CD8-positive, alpha-beta memory T cell (primary cell): ENCODE results near the gene PSMB7. TPM values are rescaled to one million over a fixed set of nuclear protein-coding genes. Genes with fewer than 3 reads are reported as not detected.

Experiments used
- CTCF ChIA-PET: fragments of 350-600 bp; sonication (Branson Sonifier 250); formaldehyde crosslinking; loops from one replicate; lab custom pipeline; 2021; ENCODE audit warnings: antibody characterized with exemption; lab: Charles Lee
- POLR2A ChIA-PET: fragments of 350-600 bp; sonication (Branson Sonifier 250); formaldehyde crosslinking; loops from one replicate; lab custom pipeline; 2021; ENCODE audit warnings: antibody characterized with exemption; lab: Charles Lee
- DNase-seq, 5 donors: peaks; one replicate each; pipeline versions ENCODE4 v3.0.0 to v3.0.0-alpha.2; 2020 to 2022; ENCODE audit warnings: mixed read lengths in 1 of 5
- H3K27ac ChIP-seq: one replicate; pipeline ENCODE4 v1.7.0; 2013; ENCODE audit warnings: low read depth, mild to moderate bottlenecking, low read length, moderate library complexity
- H3K27me3 ChIP-seq: 2 replicates; pipeline ENCODE4 v1.7.0; 2013; ENCODE audit warnings: low read length, mild to moderate bottlenecking; ENCODE audit not compliant: insufficient read depth, poor library complexity, severe bottlenecking
- H3K36me3 ChIP-seq: 2 replicates; pipeline ENCODE4 v1.7.0; 2013; ENCODE audit warnings: mild to moderate bottlenecking, low read length, moderate library complexity; ENCODE audit not compliant: insufficient read depth
- H3K4me1 ChIP-seq: 2 replicates; pipeline ENCODE4 v1.7.0; 2013; ENCODE audit warnings: mild to moderate bottlenecking, low read length, moderate library complexity; ENCODE audit not compliant: insufficient read depth
- H3K4me3 ChIP-seq: 2 replicates; pipeline ENCODE4 v1.7.0; 2013; ENCODE audit warnings: mild to moderate bottlenecking, low read length
- H3K9me3 ChIP-seq: 2 replicates; pipeline ENCODE4 v1.7.0; 2013; ENCODE audit warnings: mild to moderate bottlenecking, low read length
- H3K27ac Mint-ChIP-seq, 8 donors: one replicate each; pipeline ENCODE4 v1.8.0; 2020 to 2021; ENCODE audit warnings: mixed read lengths in 8 of 8, mild to moderate bottlenecking in 6 of 8, inconsistent platforms in 3 of 8, moderate library complexity in 3 of 8
- H3K27me3 Mint-ChIP-seq, 2 donors: one replicate each; pipeline ENCODE4 v1.8.0; 2020 to 2021; ENCODE audit warnings: mixed read lengths in 2 of 2, mild to moderate bottlenecking in 1 of 2, moderate library complexity in 1 of 2
- H3K36me3 Mint-ChIP-seq, 3 donors: one replicate each; pipeline ENCODE4 v1.8.0; 2020 to 2021; ENCODE audit warnings: mixed read lengths in 3 of 3, inconsistent platforms in 1 of 3, mild to moderate bottlenecking in 1 of 3
- H3K4me1 Mint-ChIP-seq, 3 donors: one replicate each; pipeline ENCODE4 v1.8.0; 2020 to 2021; ENCODE audit warnings: mixed read lengths in 3 of 3, inconsistent platforms in 1 of 3, mild to moderate bottlenecking in 1 of 3
- H3K4me3 Mint-ChIP-seq, 7 donors: one replicate each; pipeline ENCODE4 v1.8.0; 2020 to 2021; ENCODE audit warnings: mixed read lengths in 7 of 7, mild to moderate bottlenecking in 6 of 7, moderate library complexity in 4 of 7, inconsistent platforms in 2 of 7
- H3K9me3 Mint-ChIP-seq, 5 donors: one replicate each; pipeline ENCODE4 v1.8.0; 2020 to 2022; ENCODE audit warnings: mixed read lengths in 5 of 5, mild to moderate bottlenecking in 3 of 5, moderate library complexity in 2 of 5, inconsistent platforms in 1 of 5
- polyA plus RNA-seq: library from polyadenylated mRNA; unstranded; fragments of 300-500 nt; fragmentation: Illumina TruSeq; gene quantifications from one replicate; pipeline ENCODE4 v1.2.3, GENCODE V29; 2021
- total RNA-seq, 2 experiments: library from RNA; stranded (reverse); gene quantifications; one replicate each; pipeline ENCODE4 v1.2.3, GENCODE V29; 2021

Gene PSMB7
- total and polyA plus RNA-seq, 3 experiments from 2014 or later, result 161 to 215 (median 215) TPM

- peaks cover 0 to 17% (median under 1%) of the 10 kb centered on the region in 3 donors for H3K36me3 Mint-ChIP-seq
- peak overlapping the region in 2 of 8 donors; percentile 10 to 52 for H3K27ac Mint-ChIP-seq
- Histone ChIP-seq H3K4me1 (no peaks in the 10 kb centered on the region), H3K27me3 (no peaks in the 10 kb centered on the region), H3K9me3 (no peaks in the 10 kb centered on the region), H3K4me3 (no peak overlapping the region), H3K36me3 (no peaks in the 10 kb centered on the region), H3K27ac (no peak overlapping the region)
- ChIA-PET CTCF (interaction anchor here (0.6 kb wide), 1 partner anchor 196 kb away, joined by 3 read pairs; no protein-coding TSS in a partner anchor), POLR2A (no interaction called here)
- no peak for DNase-seq
- peaks cover 6 to 12% (median 9%) of the 10 kb centered on the region in 3 donors for H3K4me1 Mint-ChIP-seq
- H3K4me3 Mint-ChIP-seq, result peak overlapping the region in 2 of 7 donors; percentile 16 to 48
- no peaks in the 10 kb centered on the region for H3K27me3 Mint-ChIP-seq
- H3K9me3 Mint-ChIP-seq, result no peaks in the 10 kb centered on the region
These were observed 92.4 kb downstream of the PSMB7 start for GRCh38 chr9:124322618-124323432.

DNA sequence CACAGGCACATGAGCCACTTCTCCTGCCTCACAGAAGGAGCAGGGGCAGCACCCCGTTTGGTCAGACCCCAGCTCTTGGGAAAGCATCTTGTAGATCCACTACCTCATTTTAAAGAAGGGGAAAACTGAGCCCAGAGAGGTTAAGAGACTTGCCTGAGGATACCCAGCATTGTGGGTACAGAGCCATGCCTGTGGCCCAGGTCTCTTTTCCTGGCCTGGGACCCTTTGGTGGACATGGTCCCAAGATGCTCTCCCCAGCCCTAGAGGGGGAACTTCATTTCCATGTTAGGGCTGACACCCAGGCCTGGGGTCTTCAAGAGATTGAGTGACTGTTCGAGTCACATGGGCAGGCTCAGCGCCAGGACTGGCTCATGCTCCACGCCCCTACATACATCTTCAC, 93.3 kb downstream of the PSMB7 start:
- DNase-seq, result no peak
- H3K27me3 Mint-ChIP-seq, result no peaks in the 10 kb centered on the region
- no peak overlapping the region for H3K4me3 Mint-ChIP-seq
- ChIA-PET POLR2A (no interaction called here), CTCF (no interaction called here)
- Histone ChIP-seq H3K4me3 (no peak overlapping the region), H3K4me1 (no peaks in the 10 kb centered on the region), H3K27me3 (no peaks in the 10 kb centered on the region), H3K9me3 (no peaks in the 10 kb centered on the region), H3K27ac (no peak overlapping the region), H3K36me3 (no peaks in the 10 kb centered on the region)
- peaks cover 0 to 13% (median 5%) of the 10 kb centered on the region in 3 donors for H3K36me3 Mint-ChIP-seq
- H3K27ac Mint-ChIP-seq, result peak overlapping the region in 1 of 8 donors; percentile 66
- peaks cover 6 to 12% (median 9%) of the 10 kb centered on the region in 3 donors for H3K4me1 Mint-ChIP-seq
- H3K9me3 Mint-ChIP-seq, result no peaks in the 10 kb centered on the region

- Histone ChIP-seq H3K36me3 (no peaks in the 10 kb centered on the region), H3K4me1 (no peaks in the 10 kb centered on the region), H3K9me3 (no peaks in the 10 kb centered on the region), H3K27ac (no peak overlapping the region), H3K27me3 (no peaks in the 10 kb centered on the region), H3K4me3 (no peak overlapping the region)
- CTCF ChIA-PET, result interaction anchor here (2.9 kb wide), 1 partner anchor 194 kb away, joined by 8 read pairs; no protein-coding TSS in a partner anchor
- H3K4me3 Mint-ChIP-seq, result no peak overlapping the region
- H3K27ac Mint-ChIP-seq, result no peak overlapping the region
- peaks cover 6 to 12% (median 9%) of the 10 kb centered on the region in 3 donors for H3K4me1 Mint-ChIP-seq
- POLR2A ChIA-PET, result no interaction called here
- peaks cover 0 to 14% (median 5%) of the 10 kb centered on the region in 3 donors for H3K36me3 Mint-ChIP-seq
- DNase-seq, result no peak
- no peaks in the 10 kb centered on the region for H3K9me3 Mint-ChIP-seq
- no peaks in the 10 kb centered on the region for H3K27me3 Mint-ChIP-seq
These were observed 93.8 kb downstream of the PSMB7 start for GRCh38 chr9:124321416-124321815.

DNA sequence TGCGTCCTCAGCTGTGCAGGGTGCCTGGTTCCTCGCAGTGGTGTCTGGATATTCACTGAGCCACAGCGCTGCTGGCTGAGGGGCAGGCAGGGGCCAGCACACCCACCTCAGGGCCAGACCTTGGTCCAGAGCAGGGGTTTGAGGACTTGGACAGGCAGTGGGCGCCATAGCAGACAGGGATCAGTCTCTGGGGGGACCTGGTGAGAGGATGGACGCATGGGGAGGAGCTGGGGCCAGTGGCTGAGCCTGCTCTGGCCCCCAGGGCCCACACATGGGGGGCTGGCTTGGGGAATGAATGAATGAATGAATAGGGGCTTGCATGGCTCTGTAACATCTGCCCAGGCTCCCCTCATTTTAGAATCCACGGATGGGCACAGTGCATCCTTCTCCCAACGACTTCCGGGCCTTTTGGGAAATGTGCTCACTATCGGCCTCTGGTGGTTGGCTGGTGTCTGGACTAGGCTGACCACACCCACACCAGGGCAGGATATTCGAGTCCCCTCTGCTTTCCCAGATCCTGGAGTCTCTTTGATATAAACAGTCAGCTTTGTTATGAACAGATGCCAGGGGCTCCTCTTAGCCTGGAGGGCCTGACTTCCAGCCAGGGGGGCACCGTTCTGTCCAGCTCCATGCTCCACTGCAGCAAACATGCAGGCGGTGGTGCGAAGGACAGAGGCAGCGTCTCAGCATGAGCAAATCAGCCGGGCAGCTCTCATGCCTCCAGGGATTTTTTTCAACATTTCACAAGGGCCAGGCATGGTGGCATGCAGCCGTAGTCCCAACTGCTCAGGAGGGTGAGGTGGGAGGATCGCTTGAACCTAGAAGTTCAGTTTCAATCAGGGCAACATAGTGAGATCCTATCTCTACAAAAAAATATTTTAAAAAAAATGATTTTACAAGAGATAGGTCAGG, 94.9 kb downstream of the PSMB7 start:
- ChIA-PET POLR2A (interaction anchor here (0.6 kb wide), 1 partner anchor 62 kb away, joined by 3 read pairs; the partner anchor contains the start of gene NEK6), CTCF (interaction anchor here (0.7 to 2.9 kb wide), 4 partner anchors 16 to 193 kb away, joined by 3 to 8 read pairs (median 4); no protein-coding TSS in a partner anchor)
- H3K27me3 Mint-ChIP-seq, result no peaks in the 10 kb centered on the region

DNA sequence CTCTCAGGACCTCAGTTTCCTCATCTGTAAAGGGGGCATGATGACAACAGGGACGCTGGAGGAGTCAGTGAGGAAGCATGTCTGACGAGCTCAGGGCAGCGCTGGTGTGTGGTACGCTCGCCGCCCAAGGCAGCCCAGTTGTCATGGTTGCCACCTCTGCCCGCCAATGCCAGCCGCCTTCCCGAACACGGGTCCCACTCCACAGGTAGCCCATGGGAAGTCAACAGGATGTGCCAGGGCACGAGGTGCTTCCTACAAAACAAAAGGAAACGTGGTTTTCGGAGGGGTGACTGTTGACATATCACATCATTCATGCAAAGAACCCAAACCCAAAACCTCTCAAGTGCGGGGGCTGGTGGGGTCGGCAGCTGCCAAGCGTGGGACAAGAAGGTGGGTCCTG, 99.4 kb downstream of the PSMB7 start:
- no peaks in the 10 kb centered on the region for H3K4me1 ChIP-seq
- H3K4me3 Mint-ChIP-seq, result no peak overlapping the region
- H3K4me3 ChIP-seq, result no peak overlapping the region
- H3K27me3 ChIP-seq, result no peaks in the 10 kb centered on the region
- peak overlapping the region in 2 of 8 donors; percentile 21 to 85 for H3K27ac Mint-ChIP-seq
- peaks cover 0 to 26% (median 6%) of the 10 kb centered on the region in 3 donors for H3K36me3 Mint-ChIP-seq
- DNase-seq, result no peak
- no peaks in the 10 kb centered on the region for H3K9me3 ChIP-seq
- POLR2A ChIA-PET, result no interaction called here
- H3K27me3 Mint-ChIP-seq, result no peaks in the 10 kb centered on the region
- no peaks in the 10 kb centered on the region for H3K9me3 Mint-ChIP-seq
- CTCF ChIA-PET, result no interaction called here
- peaks cover 6 to 12% (median 9%) of the 10 kb centered on the region in 3 donors for H3K4me1 Mint-ChIP-seq
- no peaks in the 10 kb centered on the region for H3K36me3 ChIP-seq
- no peak overlapping the region for H3K27ac ChIP-seq

More for the DNA sequence above, 94.9 kb downstream of the PSMB7 start:
- Histone ChIP-seq H3K27me3 (no peaks in the 10 kb centered on the region), H3K9me3 (no peaks in the 10 kb centered on the region), H3K4me3 (no peak overlapping the region), H3K36me3 (no peaks in the 10 kb centered on the region), H3K27ac (no peak overlapping the region), H3K4me1 (no peaks in the 10 kb centered on the region)
- peak overlapping the region in 1 of 8 donors; percentile 57 for H3K27ac Mint-ChIP-seq
- DNase-seq, result peak in 4 of 5 donors; percentile 19 to 58 (median 28)
- no peak overlapping the region for H3K4me3 Mint-ChIP-seq
- no peaks in the 10 kb centered on the region for H3K9me3 Mint-ChIP-seq
- H3K36me3 Mint-ChIP-seq, result peaks cover 0 to 15% (median 5%) of the 10 kb centered on the region in 3 donors
- peaks cover 6 to 12% (median 9%) of the 10 kb centered on the region in 3 donors for H3K4me1 Mint-ChIP-seq

DNA sequence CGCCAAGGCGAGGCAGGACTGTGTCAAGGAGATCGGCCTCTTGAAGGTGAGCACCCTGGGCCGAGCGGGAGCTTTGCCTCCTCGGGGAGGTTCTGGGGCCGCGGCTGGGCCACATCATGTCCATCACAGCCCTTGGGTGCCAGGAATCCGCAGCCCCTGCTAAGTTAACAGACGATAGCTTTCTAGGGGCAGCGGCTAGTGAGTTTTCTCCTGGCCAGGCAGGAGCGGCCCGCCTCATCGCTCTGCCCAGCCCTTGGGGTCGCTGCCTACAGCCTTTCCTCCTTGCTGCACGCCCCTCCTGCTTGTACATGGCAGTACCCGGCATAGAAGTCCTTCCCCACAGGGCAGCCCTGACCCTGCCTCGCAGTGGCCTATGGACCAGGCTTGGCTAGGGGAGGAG, 101.3 kb downstream of the PSMB7 start:
- Mint-ChIP-seq H3K9me3 (no peaks in the 10 kb centered on the region), H3K27me3 (no peaks in the 10 kb centered on the region), H3K4me3 (no peak overlapping the region), H3K36me3 (peaks cover 0 to 26% (median 6%) of the 10 kb centered on the region in 3 donors), H3K4me1 (no peaks in the 10 kb centered on the region), H3K27ac (peak overlapping the region in 2 of 8 donors; percentile 51 to 83)
- no peak for DNase-seq
- Histone ChIP-seq H3K27ac (no peak overlapping the region), H3K4me3 (no peak overlapping the region), H3K9me3 (no peaks in the 10 kb centered on the region), H3K27me3 (no peaks in the 10 kb centered on the region), H3K4me1 (no peaks in the 10 kb centered on the region), H3K36me3 (no peaks in the 10 kb centered on the region)
- ChIA-PET POLR2A (no interaction called here), CTCF (no interaction called here)

- Mint-ChIP-seq H3K27ac (peak overlapping the region in 2 of 8 donors; percentile 33 to 65), H3K27me3 (no peaks in the 10 kb centered on the region), H3K4me3 (no peak overlapping the region), H3K36me3 (peaks cover 0 to 23% (median 4%) of the 10 kb centered on the region in 3 donors), H3K9me3 (no peaks in the 10 kb centered on the region), H3K4me1 (no peaks in the 10 kb centered on the region)
- no peaks in the 10 kb centered on the region for H3K27me3 ChIP-seq
- no peaks in the 10 kb centered on the region for H3K36me3 ChIP-seq
- no peak overlapping the region for H3K4me3 ChIP-seq
- CTCF ChIA-PET, result interaction anchor here (1.9 kb wide), 1 partner anchor 186 kb away, joined by 6 read pairs; no protein-coding TSS in a partner anchor
- POLR2A ChIA-PET, result no interaction called here
- H3K27ac ChIP-seq, result no peak overlapping the region
- H3K9me3 ChIP-seq, result no peaks in the 10 kb centered on the region
- no peak for DNase-seq
- no peaks in the 10 kb centered on the region for H3K4me1 ChIP-seq
These were observed 102.7 kb downstream of the PSMB7 start for GRCh38 chr9:124312290-124313265.
